B cell (primary cell): ENCODE data around the gene ARPIN.

Experiments used
- CTCF ChIP-seq: fragments of 200-600 bp; IDR thresholded peaks from one replicate; pipeline ENCODE4 v1.8.0; 2022; ENCODE audit warnings: antibody characterized with exemption, mild to moderate bottlenecking
- EZH2 ChIP-seq: IDR thresholded peaks from 2 replicates; pipeline ENCODE4 v1.6.1; 2012; ENCODE audit warnings: borderline replicate concordance, low read depth, mild to moderate bottlenecking, moderate library complexity, low read length; ENCODE audit not compliant: insufficient read depth, poor library complexity, severe bottlenecking

GRCh38 chr15:89928421-89928820 lies 15.7 kb upstream of the ARPIN start:
- TF ChIP-seq CTCF (no peak), EZH2 (no peak)
